H9 (cell line): ENCODE measurements around the gene C4orf36. TPM values are rescaled to one million over a fixed set of nuclear protein-coding genes. Genes with fewer than 3 reads are reported as not detected.
A peak's percentile ranks its signal among the peaks of the same experiment; 100 is the strongest.

Source experiments
- DNase-seq: peaks from one replicate; pipeline ENCODE4 v3.0.0-alpha.2; 2017
- H2AFZ ChIP-seq: one replicate; pipeline ENCODE4 v1.6.1; 2013; ENCODE audit warnings: mild to moderate bottlenecking, low read length, control low read depth, moderate library complexity
- H2AK5ac ChIP-seq: 2 replicates; pipeline ENCODE4 v1.6.1; 2013; ENCODE audit warnings: low read length, control low read depth, mixed read lengths; ENCODE audit not compliant: insufficient read length
- H2BK120ac ChIP-seq: one replicate; pipeline ENCODE4 v1.6.1; 2013; ENCODE audit warnings: low read depth, mild to moderate bottlenecking, low read length, control low read depth, inconsistent platforms; ENCODE audit not compliant: poor library complexity, severe bottlenecking
- H2BK12ac ChIP-seq: 2 replicates; pipeline ENCODE4 v1.6.1; 2013; ENCODE audit warnings: low read length, control low read depth, mixed read lengths, low read depth; ENCODE audit not compliant: insufficient read length
- H2BK15ac ChIP-seq: 2 replicates; pipeline ENCODE4 v1.6.1; 2013; ENCODE audit warnings: low read depth, low read length, control low read depth
- H2BK20ac ChIP-seq: one replicate; pipeline ENCODE4 v1.6.1; 2013; ENCODE audit warnings: low read depth, mild to moderate bottlenecking, low read length, control low read depth, inconsistent platforms; ENCODE audit not compliant: poor library complexity, severe bottlenecking
- H2BK5ac ChIP-seq: 2 replicates; pipeline ENCODE4 v1.6.1; 2013; ENCODE audit warnings: low read length, control low read depth, mixed read lengths; ENCODE audit not compliant: insufficient read length
- H3K14ac ChIP-seq: 2 replicates; pipeline ENCODE4 v1.6.1; 2013; ENCODE audit warnings: low read length, control low read depth; ENCODE audit not compliant: insufficient read depth
- H3K18ac ChIP-seq: 2 replicates; pipeline ENCODE4 v1.6.1; 2013; ENCODE audit warnings: low read depth, mild to moderate bottlenecking, mixed read lengths, low read length, control low read depth; ENCODE audit not compliant: insufficient read length
- H3K23ac ChIP-seq: 2 replicates; pipeline ENCODE4 v1.6.1; 2013; ENCODE audit warnings: low read length, control low read depth, mixed read lengths, low read depth; ENCODE audit not compliant: insufficient read length
- H3K23me2 ChIP-seq: 2 replicates; pipeline ENCODE4 v1.6.1; 2013; ENCODE audit warnings: low read depth, mild to moderate bottlenecking, mixed read lengths, low read length, control low read depth; ENCODE audit not compliant: insufficient read length, poor library complexity, severe bottlenecking
- H3K27ac ChIP-seq: 2 replicates; pipeline ENCODE4 v1.5.1; 2013; ENCODE audit warnings: low read length, control low read depth, mixed read lengths, low read depth; ENCODE audit not compliant: insufficient read length
- H3K27me3 ChIP-seq: 2 replicates; pipeline ENCODE4 v1.6.1; 2013; ENCODE audit warnings: low read length, control low read depth, inconsistent platforms; ENCODE audit not compliant: insufficient read depth
- H3K4ac ChIP-seq: 2 replicates; pipeline ENCODE4 v1.6.1; 2013; ENCODE audit warnings: low read depth, mild to moderate bottlenecking, control low read depth, inconsistent platforms, low read length, moderate library complexity
- H3K4me1 ChIP-seq: 2 replicates; pipeline ENCODE4 v1.6.1; 2013; ENCODE audit warnings: low read length, control low read depth, inconsistent platforms; ENCODE audit not compliant: insufficient read depth
- H3K4me2 ChIP-seq: 2 replicates; pipeline ENCODE4 v1.6.1; 2013; ENCODE audit warnings: low read length, control low read depth, mixed read lengths; ENCODE audit not compliant: insufficient read length, insufficient read depth
- H3K56ac ChIP-seq: 2 replicates; pipeline ENCODE4 v1.6.1; 2013; ENCODE audit warnings: low read depth, mild to moderate bottlenecking, mixed read lengths, low read length, control low read depth; ENCODE audit not compliant: insufficient read length
- H3K79me1 ChIP-seq: 2 replicates; pipeline ENCODE4 v1.6.1; 2013; ENCODE audit warnings: low read depth, mild to moderate bottlenecking, moderate library complexity, low read length, control low read depth, inconsistent platforms; ENCODE audit not compliant: insufficient read depth, poor library complexity, severe bottlenecking
- H3K79me2 ChIP-seq: 2 replicates; pipeline ENCODE4 v1.6.1; 2013; ENCODE audit warnings: low read length, control low read depth, inconsistent platforms; ENCODE audit not compliant: insufficient read depth
- H3K9ac ChIP-seq: 2 replicates; pipeline ENCODE4 v1.6.1; 2013; ENCODE audit warnings: low read length, control low read depth, mixed read lengths; ENCODE audit not compliant: insufficient read length; ENCODE audit errors: extremely low read depth
- H3K9me3 ChIP-seq: one replicate; pipeline ENCODE4 v1.6.1; 2013; ENCODE audit warnings: low read depth, low read length, inconsistent platforms; ENCODE audit not compliant: control insufficient read depth
- H3T11ph ChIP-seq: one replicate; pipeline ENCODE4 v1.6.1; 2013; ENCODE audit warnings: mild to moderate bottlenecking, low read length, control low read depth, inconsistent platforms
- H4K20me1 ChIP-seq: one replicate; pipeline ENCODE4 v1.6.1; 2013; ENCODE audit not compliant: control insufficient read depth, insufficient read length, insufficient read depth
- H4K5ac ChIP-seq: 2 replicates; pipeline ENCODE4 v1.6.1; 2013; ENCODE audit warnings: low read depth, mild to moderate bottlenecking, mixed read lengths, low read length, control low read depth; ENCODE audit not compliant: insufficient read length
- H4K8ac ChIP-seq: replicated peaks from 2 replicates; pipeline ENCODE4 v1.6.1; 2013; ENCODE audit warnings: low read length, control low read depth, mixed read lengths, low read depth; ENCODE audit not compliant: insufficient read length
- H4K91ac ChIP-seq: 2 replicates; pipeline ENCODE4 v1.6.1; 2013; ENCODE audit warnings: low read depth, mild to moderate bottlenecking, moderate library complexity, mixed read lengths, low read length, control low read depth; ENCODE audit not compliant: insufficient read length
- H3K27ac Mint-ChIP-seq, 3 experiments: 2 replicates in 2 of 3; 3 replicates in 1 of 3; pipeline ENCODE4 v1.8.0; 2020 to 2021; ENCODE audit warnings: mixed read lengths in 3 of 3, mild to moderate bottlenecking in 1 of 3, moderate library complexity in 1 of 3
- H3K27me3 Mint-ChIP-seq: 2 replicates; pipeline ENCODE4 v1.8.0; 2021; ENCODE audit warnings: low read depth, mild to moderate bottlenecking, moderate library complexity, mixed read lengths
- H3K36me3 Mint-ChIP-seq, 3 experiments: 2 replicates in 2 of 3; 3 replicates in 1 of 3; pipeline ENCODE4 v1.8.0; 2020 to 2021; ENCODE audit warnings: low read depth in 3 of 3, mixed read lengths in 3 of 3; ENCODE audit not compliant: insufficient read depth in 1 of 3
- H3K4me1 Mint-ChIP-seq, 2 experiments: 2 replicates each; pipeline ENCODE4 v1.8.0; 2020; ENCODE audit warnings: mixed read lengths in 2 of 2
- H3K4me3 Mint-ChIP-seq, 2 experiments: 2 replicates in 1 of 2; 3 replicates in 1 of 2; pipeline ENCODE4 v1.8.0; 2020 to 2021; ENCODE audit warnings: mild to moderate bottlenecking in 2 of 2, mixed read lengths in 2 of 2, moderate library complexity in 1 of 2
- H3K9me3 Mint-ChIP-seq, 2 experiments: 2 replicates in 1 of 2; 3 replicates in 1 of 2; pipeline ENCODE4 v1.8.0; 2020; ENCODE audit warnings: mild to moderate bottlenecking in 2 of 2, mixed read lengths in 2 of 2, moderate library complexity in 1 of 2
- WGBS: extraction: QIAGEN DNeasy Blood & Tissue Kit; methylation state at CpG from one replicate; pipeline ENCODE4 v1.1.7; 2013; ENCODE audit warnings: missing lambda C conversion rate, low lambda C conversion rate, mixed read lengths; ENCODE audit not compliant: insufficient read length; ENCODE audit errors: extremely low coverage; 5-methylcytosine and 5-hydroxymethylcytosine counted together
- total RNA-seq: library from RNA; stranded (reverse); gene quantifications from 2 replicates; pipeline ENCODE4 v1.2.1, GENCODE V29; 2021
- TF ChIP-seq, protein P1 (sequence below): fragments of 200-600 bp; sonication (generic); conservative IDR thresholded peaks from 3 replicates; pipeline ENCODE4 v1.8.0; 2021; ENCODE audit warnings: antibody characterized with exemption, mild to moderate bottlenecking

C4orf36 gene
- total RNA-seq, 1 experiment from 2014 or later = 2.2 TPM

DNA sequence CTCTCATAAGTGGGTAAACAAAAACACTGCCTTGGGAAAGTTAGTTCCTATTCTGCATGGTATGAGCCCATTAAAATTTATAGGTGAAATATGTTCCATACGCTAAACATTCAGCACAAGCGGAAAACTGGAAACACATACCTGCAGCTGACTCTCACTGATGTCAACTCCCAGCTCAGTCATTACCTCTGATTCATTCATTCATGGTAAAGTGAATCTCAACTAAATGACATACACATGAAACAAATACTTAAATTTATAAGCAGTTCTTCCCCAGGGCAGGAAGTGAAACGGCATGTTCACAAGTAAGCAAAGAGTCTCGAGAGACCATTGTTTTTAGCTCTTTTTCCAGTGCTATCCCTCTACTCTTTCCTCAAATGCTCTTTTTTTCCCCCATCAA, 44.7 kb downstream of the C4orf36 start:
- H3K4me1 Mint-ChIP-seq = peaks cover 14% of the 10 kb centered on the region in 2 experiments
- no peak overlapping the region for H2AFZ ChIP-seq

More for the DNA sequence above, 44.7 kb downstream of the C4orf36 start:
- Mint-ChIP-seq H3K27ac (peak overlapping the region in 1 of 3 experiments; percentile 40; a peak in 2 of 7 replicates), H3K27me3 (peaks cover 11% of the 10 kb centered on the region), H3K9me3 (no peaks in the 10 kb centered on the region), H3K4me3 (no peak overlapping the region), H3K36me3 (no peaks in the 10 kb centered on the region)
- H4K91ac ChIP-seq = no peak overlapping the region
- H3K18ac ChIP-seq = no peak overlapping the region
- no peak overlapping the region for H2BK20ac ChIP-seq
- WGBS = no CpG with 5 or more reads among the region's 4 CpGs
- no peak overlapping the region for H2BK15ac ChIP-seq
- H3K14ac ChIP-seq = no peak overlapping the region
- no peak overlapping the region for H3K4me2 ChIP-seq
- no peak for DNase-seq
- no peak overlapping the region for H2BK120ac ChIP-seq
- H4K8ac ChIP-seq = no peak overlapping the region
- no peaks in the 10 kb centered on the region for H4K20me1 ChIP-seq
- no peak overlapping the region for H2AK5ac ChIP-seq
- no peaks in the 10 kb centered on the region for H3K79me2 ChIP-seq
- no peak overlapping the region for H3T11ph ChIP-seq
- H3K23ac ChIP-seq = no peak overlapping the region
- no peaks in the 10 kb centered on the region for H3K23me2 ChIP-seq
- no peaks in the 10 kb centered on the region for H3K27me3 ChIP-seq
- H3K79me1 ChIP-seq = no peaks in the 10 kb centered on the region
- TF ChIP-seq, protein P1, sequence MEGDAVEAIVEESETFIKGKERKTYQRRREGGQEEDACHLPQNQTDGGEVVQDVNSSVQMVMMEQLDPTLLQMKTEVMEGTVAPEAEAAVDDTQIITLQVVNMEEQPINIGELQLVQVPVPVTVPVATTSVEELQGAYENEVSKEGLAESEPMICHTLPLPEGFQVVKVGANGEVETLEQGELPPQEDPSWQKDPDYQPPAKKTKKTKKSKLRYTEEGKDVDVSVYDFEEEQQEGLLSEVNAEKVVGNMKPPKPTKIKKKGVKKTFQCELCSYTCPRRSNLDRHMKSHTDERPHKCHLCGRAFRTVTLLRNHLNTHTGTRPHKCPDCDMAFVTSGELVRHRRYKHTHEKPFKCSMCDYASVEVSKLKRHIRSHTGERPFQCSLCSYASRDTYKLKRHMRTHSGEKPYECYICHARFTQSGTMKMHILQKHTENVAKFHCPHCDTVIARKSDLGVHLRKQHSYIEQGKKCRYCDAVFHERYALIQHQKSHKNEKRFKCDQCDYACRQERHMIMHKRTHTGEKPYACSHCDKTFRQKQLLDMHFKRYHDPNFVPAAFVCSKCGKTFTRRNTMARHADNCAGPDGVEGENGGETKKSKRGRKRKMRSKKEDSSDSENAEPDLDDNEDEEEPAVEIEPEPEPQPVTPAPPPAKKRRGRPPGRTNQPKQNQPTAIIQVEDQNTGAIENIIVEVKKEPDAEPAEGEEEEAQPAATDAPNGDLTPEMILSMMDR = no peak
- no peaks in the 10 kb centered on the region for H3K9me3 ChIP-seq
- no peak overlapping the region for H3K27ac ChIP-seq
- no peak overlapping the region for H3K9ac ChIP-seq
- no peak overlapping the region for H3K4ac ChIP-seq
- H4K5ac ChIP-seq = no peak overlapping the region
- H2BK12ac ChIP-seq = no peak overlapping the region
- H2BK5ac ChIP-seq = no peak overlapping the region
- no peak overlapping the region for H3K56ac ChIP-seq
- H3K4me1 ChIP-seq = no peaks in the 10 kb centered on the region; the same call in 1 of the 2 replicates
